LNCAP (cell line): ENCODE measurements around the gene EVI5.
A peak's percentile ranks its signal among the peaks of the same experiment; 100 is the strongest.

Source experiments
- TF ChIP-seq, protein P1 (sequence below): fragments of 450-650 bp; IDR thresholded peaks from 2 replicates; pipeline ENCODE4 v1.5.1; 2017; ENCODE audit warnings: mild to moderate bottlenecking

Gene EVI5

DNA sequence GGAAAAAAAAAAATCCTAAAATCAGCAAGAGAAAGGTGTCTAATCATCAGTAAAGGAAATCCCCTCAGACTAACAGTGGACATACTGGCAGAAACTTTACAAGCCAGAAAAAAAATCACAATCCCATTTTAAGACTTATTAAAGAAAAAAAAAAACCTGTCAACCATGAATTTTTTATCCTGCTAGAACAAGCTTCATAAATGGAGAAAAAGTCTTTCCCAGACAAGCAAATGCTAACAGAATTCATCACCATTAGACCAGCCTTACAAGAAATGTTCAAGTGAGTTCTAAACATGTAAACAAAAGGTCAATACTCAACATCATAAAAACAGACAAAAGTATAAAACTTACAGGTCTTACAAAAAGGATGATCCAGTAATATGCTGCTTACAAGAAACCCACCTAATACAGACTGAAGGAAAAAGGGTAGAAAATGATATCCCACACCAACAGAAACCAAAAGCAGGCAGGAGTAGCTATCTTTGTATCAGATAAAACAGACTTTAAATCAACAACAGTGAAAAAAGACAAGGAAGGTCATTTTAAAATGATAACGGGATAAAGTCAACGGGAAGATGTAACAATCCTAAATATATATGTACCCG is 129.6 kb downstream of the EVI5 start:
- TF ChIP-seq, protein P1, sequence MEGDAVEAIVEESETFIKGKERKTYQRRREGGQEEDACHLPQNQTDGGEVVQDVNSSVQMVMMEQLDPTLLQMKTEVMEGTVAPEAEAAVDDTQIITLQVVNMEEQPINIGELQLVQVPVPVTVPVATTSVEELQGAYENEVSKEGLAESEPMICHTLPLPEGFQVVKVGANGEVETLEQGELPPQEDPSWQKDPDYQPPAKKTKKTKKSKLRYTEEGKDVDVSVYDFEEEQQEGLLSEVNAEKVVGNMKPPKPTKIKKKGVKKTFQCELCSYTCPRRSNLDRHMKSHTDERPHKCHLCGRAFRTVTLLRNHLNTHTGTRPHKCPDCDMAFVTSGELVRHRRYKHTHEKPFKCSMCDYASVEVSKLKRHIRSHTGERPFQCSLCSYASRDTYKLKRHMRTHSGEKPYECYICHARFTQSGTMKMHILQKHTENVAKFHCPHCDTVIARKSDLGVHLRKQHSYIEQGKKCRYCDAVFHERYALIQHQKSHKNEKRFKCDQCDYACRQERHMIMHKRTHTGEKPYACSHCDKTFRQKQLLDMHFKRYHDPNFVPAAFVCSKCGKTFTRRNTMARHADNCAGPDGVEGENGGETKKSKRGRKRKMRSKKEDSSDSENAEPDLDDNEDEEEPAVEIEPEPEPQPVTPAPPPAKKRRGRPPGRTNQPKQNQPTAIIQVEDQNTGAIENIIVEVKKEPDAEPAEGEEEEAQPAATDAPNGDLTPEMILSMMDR: no peak

DNA sequence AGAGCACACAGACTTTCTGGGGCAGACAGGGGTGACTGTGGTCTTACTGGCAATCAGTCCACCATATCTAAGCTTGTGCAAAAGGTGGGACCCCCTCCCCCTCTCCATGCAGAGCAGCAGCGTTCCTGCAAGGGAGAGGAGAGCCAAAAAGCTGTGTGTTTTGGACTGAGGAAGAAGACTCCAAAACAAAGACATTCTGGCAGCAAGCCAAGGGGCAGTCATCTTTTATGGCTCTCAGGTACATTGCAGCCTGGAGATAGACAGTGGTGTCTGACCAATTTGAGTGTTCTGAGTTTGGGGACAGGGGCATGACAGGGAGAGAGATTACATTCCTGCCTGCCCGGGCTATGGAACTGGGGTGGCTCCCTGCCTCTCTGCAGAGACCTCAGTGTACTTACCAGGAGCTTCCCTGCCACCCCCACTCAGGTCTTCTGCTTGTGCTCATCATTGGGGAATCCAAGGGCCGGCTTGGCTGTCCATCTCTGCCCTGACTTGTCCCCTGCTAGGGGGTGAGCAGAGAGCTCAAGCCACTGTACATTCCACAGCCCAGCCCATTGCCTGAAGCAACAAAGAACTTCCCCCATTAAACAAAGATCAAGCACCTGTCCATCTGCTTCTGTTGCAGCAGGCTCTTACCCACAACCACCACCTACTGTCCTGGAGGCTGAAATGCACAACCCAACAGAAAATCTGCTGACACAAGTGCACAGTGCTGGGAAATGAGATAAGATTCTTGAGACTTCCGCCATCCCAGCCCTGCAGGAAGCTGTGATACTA is 131.1 kb downstream of the EVI5 start:
- TF ChIP-seq, protein P1: no peak

DNA sequence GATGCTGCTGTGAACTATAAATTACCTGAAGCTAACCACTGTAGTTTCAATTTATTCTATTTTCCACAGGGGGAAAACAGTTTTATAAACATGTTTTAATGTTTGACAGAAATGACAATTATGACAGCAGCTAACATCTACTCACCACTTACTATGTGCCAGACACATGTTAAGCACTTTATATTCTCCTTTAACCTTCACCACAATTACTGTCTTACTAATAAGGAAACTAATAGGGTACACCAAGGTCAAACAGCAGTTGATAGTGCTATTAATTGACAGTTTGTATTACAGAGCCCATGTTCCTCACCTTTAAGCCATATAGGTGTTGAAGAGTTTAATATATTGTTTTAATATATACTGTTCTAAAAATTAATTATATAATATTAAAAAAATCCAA is 146.4 kb downstream of the EVI5 start:
- TF ChIP-seq, protein P1: no peak

DNA sequence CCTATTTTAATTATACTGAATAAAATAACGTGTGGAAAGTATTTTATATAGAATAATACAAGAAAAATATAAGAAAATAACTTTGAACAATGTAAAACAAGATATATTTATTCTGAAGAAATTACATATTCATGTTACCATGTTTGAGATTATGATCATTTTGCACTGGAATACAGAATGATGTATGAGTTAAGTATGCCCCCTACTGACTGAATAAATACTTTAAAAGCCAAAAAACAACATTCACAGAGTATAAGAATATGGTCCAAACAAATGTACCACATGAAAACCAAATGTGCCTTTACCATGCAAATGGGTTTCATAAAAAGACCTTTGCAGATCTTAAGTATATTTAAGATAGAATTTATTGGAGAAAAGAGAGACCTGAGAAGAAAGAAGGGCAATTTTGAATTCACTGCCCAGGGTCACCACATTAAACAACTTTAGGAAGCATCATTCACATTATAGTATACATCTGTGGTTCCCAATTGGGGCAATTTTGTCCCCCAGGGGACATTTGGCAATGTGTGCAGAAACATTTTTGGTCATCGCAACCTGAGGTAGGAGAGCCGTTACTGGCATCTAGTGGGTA is 161.6 kb downstream of the EVI5 start:
- TF ChIP-seq, protein P1: peak; percentile 62

DNA sequence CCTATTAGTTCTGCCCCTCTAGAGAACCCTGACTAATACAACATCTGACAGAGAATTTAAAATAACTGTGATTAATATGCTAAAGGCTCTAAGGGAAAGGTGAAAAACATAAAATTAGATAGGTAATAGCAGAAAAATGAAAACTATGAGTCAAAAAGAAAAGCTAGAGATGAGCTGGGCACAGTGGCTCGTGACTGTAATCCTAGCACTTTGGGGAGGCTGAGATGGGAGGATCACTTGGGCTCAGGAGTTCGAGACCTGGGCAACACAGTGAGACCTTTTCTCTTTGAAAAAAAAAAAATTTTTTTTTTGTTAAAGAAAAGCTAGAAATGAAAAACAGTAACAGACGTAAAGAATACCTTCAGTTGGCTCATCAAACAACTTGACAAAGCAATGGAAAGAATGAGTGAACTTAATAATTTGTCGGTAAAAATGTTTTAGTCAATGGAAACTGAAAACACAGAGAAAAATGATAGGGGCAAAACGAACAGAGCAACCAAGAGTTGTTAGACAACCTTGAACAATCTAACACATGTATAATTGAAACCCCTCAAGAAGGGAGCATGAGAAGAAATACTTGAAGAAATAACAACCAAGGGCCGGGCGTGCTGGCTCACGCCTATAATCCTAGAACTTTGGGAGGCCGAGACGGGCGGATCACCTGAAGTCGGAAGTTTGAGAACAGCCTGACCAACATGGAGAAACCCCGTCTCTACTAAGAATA is 165.3 kb downstream of the EVI5 start:
- TF ChIP-seq, protein P1: no peak

DNA sequence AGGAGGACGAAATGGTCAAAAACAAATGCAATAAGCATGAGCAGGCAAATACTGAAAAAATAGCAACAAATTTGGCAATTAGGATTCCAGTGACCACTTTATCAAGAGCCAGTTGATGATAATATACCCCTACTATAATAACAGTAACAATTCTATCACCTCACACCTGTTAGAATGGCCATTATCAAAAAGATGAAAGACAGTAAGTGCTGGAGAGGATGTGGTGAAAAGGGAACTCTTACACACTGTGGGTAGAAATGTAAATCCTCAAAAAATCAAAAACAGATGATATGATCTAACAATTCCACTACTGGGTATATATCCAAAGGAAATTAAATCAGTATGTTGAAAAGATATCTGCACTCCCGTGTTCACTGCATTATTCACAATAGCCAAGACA is 183.9 kb downstream of the EVI5 start:
- TF ChIP-seq, protein P1: no peak

DNA sequence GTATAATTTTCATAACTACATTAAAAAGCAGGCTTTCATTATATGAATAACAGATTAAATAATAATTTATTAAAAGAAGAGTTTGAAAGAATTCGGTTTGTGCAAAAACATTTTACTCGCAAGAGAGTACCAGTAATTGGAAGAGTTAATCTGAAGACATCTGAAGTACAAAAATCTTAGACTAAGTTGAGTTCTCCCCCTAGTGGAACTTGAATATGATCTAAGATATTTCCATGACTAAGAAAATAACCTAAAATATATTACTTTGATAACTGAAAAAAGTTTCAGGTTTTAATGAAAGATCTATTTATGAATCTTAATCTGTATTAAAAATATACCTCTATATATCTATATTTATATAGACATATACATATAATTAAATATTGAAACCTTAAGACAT is 185.7 kb downstream of the EVI5 start:
- TF ChIP-seq, protein P1: peak; percentile 41; the same call in 1 of the 2 replicates
